SH-SY5Y (cell line): ENCODE data around the gene DLG2.

Experiments
- GATA2 ChIP-seq: IDR thresholded peaks from 2 replicates; pipeline ENCODE4 v1.6.1; 2011; ENCODE audit warnings: mild to moderate bottlenecking, low read depth, low read length
- GATA3 ChIP-seq: IDR thresholded peaks from 2 replicates; pipeline ENCODE4 v1.6.1; 2011; ENCODE audit warnings: low read depth, mild to moderate bottlenecking, low read length, moderate library complexity

The DLG2 gene

GRCh38 chr11:85599083-85599482 lies 28.1 kb downstream of the DLG2 start:
- no peak for TF ChIP-seq GATA3
- TF ChIP-seq GATA2, result no peak

- no peak for TF ChIP-seq GATA2
- TF ChIP-seq GATA3, result no peak
These were observed 30.3 kb downstream of the DLG2 start for GRCh38 chr11:85596886-85597285.

- no peak for TF ChIP-seq GATA3
- no peak for TF ChIP-seq GATA2
These were observed 31.8 kb downstream of the DLG2 start for GRCh38 chr11:85595285-85595884.

GRCh38 chr11:85590848-85591483 lies 36.2 kb downstream of the DLG2 start:
- TF ChIP-seq GATA3 (no peak), GATA2 (no peak)

GRCh38 chr11:85589373-85589772 lies 37.8 kb downstream of the DLG2 start:
- TF ChIP-seq GATA3 (no peak), GATA2 (no peak)

- no peak for TF ChIP-seq GATA2
- no peak for TF ChIP-seq GATA3
These were observed 45.0 kb downstream of the DLG2 start for GRCh38 chr11:85582111-85582510.

- TF ChIP-seq GATA2 (no peak), GATA3 (no peak)
These were observed 51.8 kb downstream of the DLG2 start for GRCh38 chr11:85575388-85575787.

GRCh38 chr11:85572056-85572455 lies 55.1 kb downstream of the DLG2 start:
- TF ChIP-seq GATA3, result no peak
- TF ChIP-seq GATA2, result no peak

- no peak for TF ChIP-seq GATA3
- TF ChIP-seq GATA2, result no peak
These were observed 57.6 kb downstream of the DLG2 start for GRCh38 chr11:85569525-85569924.

GRCh38 chr11:85558411-85558810 lies 68.7 kb downstream of the DLG2 start:
- no peak for TF ChIP-seq GATA2
- no peak for TF ChIP-seq GATA3

GRCh38 chr11:85551881-85552280 lies 75.3 kb downstream of the DLG2 start:
- TF ChIP-seq GATA2 (no peak), GATA3 (no peak)

- TF ChIP-seq GATA3 (no peak), GATA2 (no peak)
These were observed 85.5 kb downstream of the DLG2 start for GRCh38 chr11:85541683-85542082.

- no peak for TF ChIP-seq GATA3
- TF ChIP-seq GATA2, result no peak
These were observed 86.4 kb downstream of the DLG2 start for GRCh38 chr11:85540635-85541205.

GRCh38 chr11:85540181-85540580 lies 87.0 kb downstream of the DLG2 start:
- TF ChIP-seq GATA2, result no peak
- TF ChIP-seq GATA3, result no peak

- TF ChIP-seq GATA2 (no peak), GATA3 (no peak)
These were observed 87.4 kb downstream of the DLG2 start for GRCh38 chr11:85539740-85540139.
